Dermis microvascular lymphatic vessel endothelial cell (primary cell): ENCODE results near the gene CES3. TPM values are rescaled to one million over a fixed set of nuclear protein-coding genes. Genes with fewer than 3 reads are reported as not detected.
A peak's percentile ranks its signal among the peaks of the same experiment; 100 is the strongest.

Experiments
- DNase-seq, 2 donors: peaks; one replicate each; pipeline versions ENCODE4 v3.0.0 to v3.0.0-alpha.2; 2010; ENCODE audit warnings: low read depth in 2 of 2
- total RNA-seq: library from RNA; depleted of rRNA; stranded (reverse); fragments of >200 nt; gene quantifications from 2 replicates; pipeline ENCODE4 v1.2.1, GENCODE V29; 2014

CES3 gene
- total RNA-seq, 1 donor from 2014 or later = not detected

- DNase-seq = peak in 1 of 2 donors; percentile 27
These were observed 39.6 kb downstream of the CES3 start for GRCh38 chr16:67000384-67001351.

- no peak for DNase-seq
These were observed 40.7 kb downstream of the CES3 start for GRCh38 chr16:67001726-67002125.

GRCh38 chr16:67006930-67007658, 46.0 kb downstream of the CES3 start:
- DNase-seq = no peak

- no peak for DNase-seq
These were observed 48.1 kb downstream of the CES3 start for GRCh38 chr16:67009158-67009557.

- no peak for DNase-seq
These were observed 50.2 kb downstream of the CES3 start for GRCh38 chr16:67011274-67011673.

- DNase-seq = no peak
These were observed 52.3 kb downstream of the CES3 start for GRCh38 chr16:67013233-67013822.

GRCh38 chr16:67013823-67014633, 53.0 kb downstream of the CES3 start:
- peak in 1 of 2 donors; percentile 67 for DNase-seq

GRCh38 chr16:67014634-67015312, 53.7 kb downstream of the CES3 start:
- no peak for DNase-seq

- DNase-seq = no peak
These were observed 54.3 kb downstream of the CES3 start for GRCh38 chr16:67015313-67015731.

- no peak for DNase-seq
These were observed 55.1 kb downstream of the CES3 start for GRCh38 chr16:67016143-67016542.

- DNase-seq = no peak
These were observed 55.8 kb downstream of the CES3 start for GRCh38 chr16:67016681-67017420.

GRCh38 chr16:67017421-67017750, 56.3 kb downstream of the CES3 start:
- DNase-seq = no peak

GRCh38 chr16:67017810-67018488, 56.9 kb downstream of the CES3 start:
- peak; percentile 87 to 95 for DNase-seq

- no peak for DNase-seq
These were observed 58.1 kb downstream of the CES3 start for GRCh38 chr16:67019171-67019570.

- no peak for DNase-seq
These were observed 60.3 kb downstream of the CES3 start for GRCh38 chr16:67021321-67021720.

- no peak for DNase-seq
These were observed 61.6 kb downstream of the CES3 start for GRCh38 chr16:67022531-67023214.

GRCh38 chr16:67023689-67024088, 62.6 kb downstream of the CES3 start:
- no peak for DNase-seq
